22Rv1 (cell line): Measurements from ENCODE around the gene MT2A.

Experiments
- CTCF ChIP-seq: fragments of 450-650 bp; IDR thresholded peaks from 2 replicates; pipeline ENCODE4 v1.5.1; 2017; ENCODE audit warnings: mild to moderate bottlenecking
- ZFX ChIP-seq: fragments of 450-650 bp; IDR thresholded peaks from 2 replicates; pipeline ENCODE4 v1.6.1; 2017; ENCODE audit warnings: antibody characterized with exemption, borderline replicate concordance

DNA sequence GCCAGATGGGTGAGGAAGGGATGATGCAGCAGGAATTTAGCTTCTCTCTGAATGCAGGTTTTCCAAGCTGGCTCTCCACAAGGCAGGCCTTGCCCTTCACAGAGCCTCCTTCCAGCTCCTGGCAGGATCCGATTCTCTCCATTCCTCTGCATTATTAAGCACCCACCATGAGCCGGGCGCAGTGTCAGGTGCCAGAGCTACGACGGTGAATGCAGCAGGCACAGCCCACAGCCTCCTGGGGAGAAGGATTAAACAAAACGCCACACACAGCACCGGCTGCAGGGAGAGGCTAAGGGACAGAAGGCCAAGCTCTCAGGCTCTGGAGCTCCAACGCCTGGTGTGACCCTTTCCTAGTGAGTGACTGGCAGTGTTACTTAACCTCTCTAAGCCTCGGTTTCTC, 7.1 kb upstream of the MT2A start:
- no peak for TF ChIP-seq CTCF
- no peak for TF ChIP-seq ZFX
